Measurements from ENCODE around the gene UBE2D3.

DNA sequence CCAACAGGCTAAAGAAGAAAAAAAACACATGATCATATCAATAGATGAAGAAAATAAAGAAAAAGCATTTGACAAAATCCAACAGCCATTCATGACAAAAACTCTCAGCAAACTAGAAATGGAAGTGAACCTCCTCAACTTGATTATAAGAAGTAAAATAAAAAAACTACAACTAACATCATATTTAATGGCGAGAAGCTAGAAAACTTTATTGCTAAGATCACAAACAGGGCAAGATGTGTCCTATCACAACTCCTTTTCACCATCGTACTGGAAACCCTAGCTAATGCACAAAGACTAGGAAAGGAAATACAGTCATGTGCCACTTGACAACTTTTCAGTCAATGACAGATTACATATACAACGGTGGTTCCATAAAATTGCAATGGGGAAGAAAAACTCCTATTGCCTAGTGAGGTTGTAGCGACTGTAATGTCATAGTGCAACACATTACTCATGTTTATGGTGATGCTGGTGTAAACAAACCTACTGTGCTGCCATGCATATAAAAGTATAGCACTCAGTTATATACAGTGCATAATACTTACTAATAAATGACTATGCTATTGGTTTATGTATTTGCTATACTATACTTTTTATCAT is 54.5 kb downstream of the UBE2D3 start:
- no peak for TF ChIP-seq POLR2AphosphoS5 (IDR thresholded peaks at IDR 0.05)
- TF ChIP-seq, protein P1, sequence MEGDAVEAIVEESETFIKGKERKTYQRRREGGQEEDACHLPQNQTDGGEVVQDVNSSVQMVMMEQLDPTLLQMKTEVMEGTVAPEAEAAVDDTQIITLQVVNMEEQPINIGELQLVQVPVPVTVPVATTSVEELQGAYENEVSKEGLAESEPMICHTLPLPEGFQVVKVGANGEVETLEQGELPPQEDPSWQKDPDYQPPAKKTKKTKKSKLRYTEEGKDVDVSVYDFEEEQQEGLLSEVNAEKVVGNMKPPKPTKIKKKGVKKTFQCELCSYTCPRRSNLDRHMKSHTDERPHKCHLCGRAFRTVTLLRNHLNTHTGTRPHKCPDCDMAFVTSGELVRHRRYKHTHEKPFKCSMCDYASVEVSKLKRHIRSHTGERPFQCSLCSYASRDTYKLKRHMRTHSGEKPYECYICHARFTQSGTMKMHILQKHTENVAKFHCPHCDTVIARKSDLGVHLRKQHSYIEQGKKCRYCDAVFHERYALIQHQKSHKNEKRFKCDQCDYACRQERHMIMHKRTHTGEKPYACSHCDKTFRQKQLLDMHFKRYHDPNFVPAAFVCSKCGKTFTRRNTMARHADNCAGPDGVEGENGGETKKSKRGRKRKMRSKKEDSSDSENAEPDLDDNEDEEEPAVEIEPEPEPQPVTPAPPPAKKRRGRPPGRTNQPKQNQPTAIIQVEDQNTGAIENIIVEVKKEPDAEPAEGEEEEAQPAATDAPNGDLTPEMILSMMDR (IDR thresholded peaks at IDR 0.05), result no peak
